ENCODE results near the gene GUCD1.

DNA sequence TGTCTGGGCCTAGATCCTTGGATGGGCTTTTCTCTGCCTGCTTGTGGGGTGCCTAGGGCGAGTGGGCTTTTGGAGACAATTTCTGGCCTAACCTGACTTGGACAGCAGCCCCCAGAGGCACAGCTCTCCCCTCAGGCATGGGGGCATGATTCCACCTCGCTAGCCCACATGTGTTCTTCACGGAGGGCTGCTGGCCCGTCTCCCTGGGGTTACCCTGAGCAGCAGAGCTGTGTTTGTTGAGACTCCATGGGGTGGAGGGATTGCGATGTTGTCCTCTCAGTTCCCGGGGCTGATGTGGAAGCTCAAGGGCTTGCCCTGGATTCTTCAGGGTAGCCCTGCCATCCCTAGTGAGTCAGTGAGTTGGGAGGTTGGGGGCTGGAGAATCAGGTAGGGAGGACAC is 40.3 kb upstream of the GUCD1 start:
- TF ChIP-seq EZH2 (IDR thresholded peaks at IDR 0.05; ENCODE audit: low read length, unreplicated experiment) (no peak), EZH2phosphoT487 (IDR thresholded peaks at IDR 0.05; ENCODE audit: borderline replicate concordance, low read length) (no peak)
- TF ChIP-seq, protein P1, sequence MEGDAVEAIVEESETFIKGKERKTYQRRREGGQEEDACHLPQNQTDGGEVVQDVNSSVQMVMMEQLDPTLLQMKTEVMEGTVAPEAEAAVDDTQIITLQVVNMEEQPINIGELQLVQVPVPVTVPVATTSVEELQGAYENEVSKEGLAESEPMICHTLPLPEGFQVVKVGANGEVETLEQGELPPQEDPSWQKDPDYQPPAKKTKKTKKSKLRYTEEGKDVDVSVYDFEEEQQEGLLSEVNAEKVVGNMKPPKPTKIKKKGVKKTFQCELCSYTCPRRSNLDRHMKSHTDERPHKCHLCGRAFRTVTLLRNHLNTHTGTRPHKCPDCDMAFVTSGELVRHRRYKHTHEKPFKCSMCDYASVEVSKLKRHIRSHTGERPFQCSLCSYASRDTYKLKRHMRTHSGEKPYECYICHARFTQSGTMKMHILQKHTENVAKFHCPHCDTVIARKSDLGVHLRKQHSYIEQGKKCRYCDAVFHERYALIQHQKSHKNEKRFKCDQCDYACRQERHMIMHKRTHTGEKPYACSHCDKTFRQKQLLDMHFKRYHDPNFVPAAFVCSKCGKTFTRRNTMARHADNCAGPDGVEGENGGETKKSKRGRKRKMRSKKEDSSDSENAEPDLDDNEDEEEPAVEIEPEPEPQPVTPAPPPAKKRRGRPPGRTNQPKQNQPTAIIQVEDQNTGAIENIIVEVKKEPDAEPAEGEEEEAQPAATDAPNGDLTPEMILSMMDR (conservative IDR thresholded peaks at IDR 0.05; ENCODE audit: low read depth, low read length): no peak

Data from PC-3 (cell line).